Measurements from ENCODE around the gene RASGRF2. TPM values are rescaled to one million over a fixed set of nuclear protein-coding genes. Genes with fewer than 3 reads are reported as not detected.
A peak's percentile ranks its signal among the peaks of the same experiment; 100 is the strongest.
"Not testable (repeated sequence)": the region's sequence is repeated elsewhere in the genome, so short reads cannot be mapped to it uniquely, and the experiment has no call there.

Gene RASGRF2
- total RNA-seq, 4 donors from 2014 or later = 3.3 to 26.4 (median 12.3) TPM

DNA sequence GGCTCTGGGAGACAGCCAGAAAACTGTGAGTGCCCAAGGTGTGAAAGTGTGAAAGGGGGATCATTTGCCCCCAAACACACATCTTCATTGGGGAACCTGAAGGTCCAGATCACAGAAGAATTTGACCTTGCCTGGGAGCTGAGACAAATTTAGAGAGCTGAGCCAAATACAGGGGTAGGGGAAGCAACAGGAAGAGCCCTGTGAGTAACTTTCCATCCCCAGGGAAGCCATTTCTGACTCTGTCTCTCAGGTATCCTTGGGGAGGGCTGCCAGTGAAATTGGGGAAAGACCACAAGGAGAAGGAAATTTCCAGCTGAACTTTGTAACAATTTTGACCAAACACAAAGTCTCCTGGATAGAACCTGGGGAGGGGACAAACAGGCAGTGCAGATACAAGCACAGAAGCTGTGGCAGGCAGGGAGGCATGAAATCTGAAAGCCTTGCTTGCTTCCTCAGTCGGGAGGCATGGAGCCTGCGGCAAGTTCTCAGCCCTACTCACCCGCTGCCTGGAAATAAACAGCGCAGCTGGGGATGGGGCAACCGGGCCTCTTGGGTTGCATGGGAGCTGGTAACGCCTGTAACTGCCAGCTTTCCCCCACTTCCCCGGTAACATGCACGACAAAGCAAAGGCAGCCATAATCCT, 309.7 kb downstream of the RASGRF2 start:
- no peaks in the 10 kb centered on the region for H3K4me1 ChIP-seq
- H3K4me3 ChIP-seq = no peak overlapping the region
- TF ChIP-seq POLR2A (IDR thresholded peaks at IDR 0.05) (no peak), CTCF (IDR thresholded peaks at IDR 0.05) (no peak)
- no peak for DNase-seq
- H3K36me3 ChIP-seq = no peaks in the 10 kb centered on the region
- H3K27ac ChIP-seq = peak overlapping the region in 1 of 2 donors; percentile 57
- intact Hi-C loops (cut with DNase I; ENCODE audit: low total_unique reads) = no loop called here
- H3K9me3 ChIP-seq = peaks cover 0 to 15% of the 10 kb centered on the region in 2 donors
- no peaks in the 10 kb centered on the region for H3K27me3 ChIP-seq

DNA sequence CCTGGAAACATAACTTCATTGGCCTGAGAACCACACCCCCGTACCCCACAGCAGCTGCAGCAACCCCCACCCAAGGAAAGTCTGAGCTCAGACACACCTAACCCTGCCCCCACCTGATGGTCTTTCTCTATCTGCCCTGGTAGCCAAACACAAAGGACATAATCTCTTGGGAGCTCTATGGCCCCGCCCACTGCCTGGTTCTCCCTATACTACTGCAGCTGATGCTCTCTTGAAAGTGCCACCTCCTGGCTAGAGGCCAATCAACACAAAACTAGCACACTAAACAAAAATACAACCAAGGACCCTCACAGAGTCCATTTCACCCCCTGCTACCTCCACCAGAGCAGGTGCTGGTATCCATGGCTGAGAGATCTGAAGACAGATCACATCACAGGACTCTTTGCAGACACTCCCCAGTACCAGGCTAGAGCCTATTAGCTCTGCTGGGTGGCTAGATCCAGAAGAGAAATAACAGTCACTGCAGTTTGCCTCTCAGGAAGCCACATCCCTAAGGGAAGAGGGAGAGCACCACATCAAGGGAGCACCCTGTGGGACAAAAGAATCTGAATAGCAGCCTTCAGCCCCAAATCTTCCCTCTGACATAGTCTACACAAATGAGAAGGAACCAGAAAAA, 310.3 kb downstream of the RASGRF2 start:
- intact Hi-C loops (cut with DNase I; ENCODE audit: low total_unique reads); DNase-seq; H3K4me3 ChIP-seq; H3K4me1 ChIP-seq; H3K27ac ChIP-seq; H3K27me3 ChIP-seq; H3K36me3 ChIP-seq: not testable (repeated sequence)
- H3K9me3 ChIP-seq = peaks cover 0 to 21% of the 10 kb centered on the region in 2 donors

Small RNA genes lying within 50 kb of the gene (small RNA-seq; reads per million reads assigned to genes)
- gene AC026436.1 = not detected

All from uterus (tissue), 4 donors.